RWPE1 (cell line): ENCODE results near the gene SMIM38.

Experiments
- CTCF ChIA-PET: fragments of 350-600 bp; sonication (Branson Sonifier 250); formaldehyde crosslinking; extraction: SDS; loops from one replicate; lab custom pipeline; 2021; lab: Yijun Ruan, JAX
- POLR2A ChIA-PET: fragments of 400-600 bp; formaldehyde crosslinking; extraction: SDS; loops from one replicate; lab custom pipeline; 2020; ENCODE audit warnings: antibody characterized with exemption; ENCODE audit not compliant: low non-redundant PET; lab: Yijun Ruan, JAX
- DNase-seq: peaks from one replicate; pipeline ENCODE4 v3.0.0; 2012; ENCODE audit warnings: low spot score
- H3K27ac ChIP-seq: fragments of 450-650 bp; 2 replicates; pipeline ENCODE4 v1.5.1; 2017
- TF ChIP-seq, protein P1 (sequence below): fragments of 450-650 bp; conservative IDR thresholded peaks from 2 replicates; pipeline ENCODE4 v1.5.1; 2017; ENCODE audit warnings: low read depth, mild to moderate bottlenecking

Gene SMIM38

DNA sequence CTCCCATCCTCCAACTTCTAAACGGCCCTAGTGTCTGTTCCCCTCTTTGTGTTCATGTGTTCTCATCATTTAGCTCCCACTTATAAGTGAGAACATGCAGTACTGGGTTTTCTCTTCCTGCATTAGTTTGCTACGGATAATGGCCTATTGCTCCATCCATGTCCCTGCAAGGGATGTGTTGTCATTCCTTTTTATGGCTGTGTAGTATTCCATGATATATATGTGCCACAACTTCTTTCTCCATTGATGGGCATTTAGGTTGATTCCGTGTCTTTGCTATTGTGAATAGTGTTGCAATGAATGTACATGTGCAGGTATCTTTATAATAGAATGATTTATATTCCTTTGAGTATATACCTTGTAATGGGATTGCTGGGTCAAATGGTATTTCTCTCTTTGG is 5.6 kb upstream of the SMIM38 start:
- ChIA-PET POLR2A (no interaction called here), CTCF (interaction anchor here (0.6 kb wide), 1 partner anchor 435 kb away, joined by 3 read pairs; no protein-coding TSS in a partner anchor)
- TF ChIP-seq, protein P1, sequence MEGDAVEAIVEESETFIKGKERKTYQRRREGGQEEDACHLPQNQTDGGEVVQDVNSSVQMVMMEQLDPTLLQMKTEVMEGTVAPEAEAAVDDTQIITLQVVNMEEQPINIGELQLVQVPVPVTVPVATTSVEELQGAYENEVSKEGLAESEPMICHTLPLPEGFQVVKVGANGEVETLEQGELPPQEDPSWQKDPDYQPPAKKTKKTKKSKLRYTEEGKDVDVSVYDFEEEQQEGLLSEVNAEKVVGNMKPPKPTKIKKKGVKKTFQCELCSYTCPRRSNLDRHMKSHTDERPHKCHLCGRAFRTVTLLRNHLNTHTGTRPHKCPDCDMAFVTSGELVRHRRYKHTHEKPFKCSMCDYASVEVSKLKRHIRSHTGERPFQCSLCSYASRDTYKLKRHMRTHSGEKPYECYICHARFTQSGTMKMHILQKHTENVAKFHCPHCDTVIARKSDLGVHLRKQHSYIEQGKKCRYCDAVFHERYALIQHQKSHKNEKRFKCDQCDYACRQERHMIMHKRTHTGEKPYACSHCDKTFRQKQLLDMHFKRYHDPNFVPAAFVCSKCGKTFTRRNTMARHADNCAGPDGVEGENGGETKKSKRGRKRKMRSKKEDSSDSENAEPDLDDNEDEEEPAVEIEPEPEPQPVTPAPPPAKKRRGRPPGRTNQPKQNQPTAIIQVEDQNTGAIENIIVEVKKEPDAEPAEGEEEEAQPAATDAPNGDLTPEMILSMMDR: no peak
- no peak overlapping the region for H3K27ac ChIP-seq
- DNase-seq: no peak

DNA sequence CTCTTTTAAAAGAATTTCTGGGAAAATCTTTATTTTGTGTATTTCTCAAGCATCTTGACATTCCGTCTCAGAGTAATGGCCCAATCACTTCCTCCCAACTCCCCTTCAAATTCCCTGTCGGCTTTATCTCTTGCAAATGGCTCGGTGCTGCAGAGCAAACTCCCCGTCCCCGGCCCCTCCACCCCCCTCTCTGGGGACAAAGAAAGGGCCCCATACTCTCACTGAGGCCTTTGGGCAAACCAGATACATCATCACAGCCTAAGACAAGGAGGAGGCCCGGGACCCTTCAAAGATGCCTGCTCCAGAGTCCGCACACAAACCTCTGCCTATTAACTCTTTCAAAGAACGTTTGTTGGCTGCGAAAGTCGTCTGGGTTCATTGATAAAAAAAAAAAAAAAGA is 3.9 kb upstream of the SMIM38 start:
- CTCF ChIA-PET: interaction anchor here (1.4 kb wide), 1 partner anchor 47 kb away, joined by 3 read pairs; no protein-coding TSS in a partner anchor

DNA sequence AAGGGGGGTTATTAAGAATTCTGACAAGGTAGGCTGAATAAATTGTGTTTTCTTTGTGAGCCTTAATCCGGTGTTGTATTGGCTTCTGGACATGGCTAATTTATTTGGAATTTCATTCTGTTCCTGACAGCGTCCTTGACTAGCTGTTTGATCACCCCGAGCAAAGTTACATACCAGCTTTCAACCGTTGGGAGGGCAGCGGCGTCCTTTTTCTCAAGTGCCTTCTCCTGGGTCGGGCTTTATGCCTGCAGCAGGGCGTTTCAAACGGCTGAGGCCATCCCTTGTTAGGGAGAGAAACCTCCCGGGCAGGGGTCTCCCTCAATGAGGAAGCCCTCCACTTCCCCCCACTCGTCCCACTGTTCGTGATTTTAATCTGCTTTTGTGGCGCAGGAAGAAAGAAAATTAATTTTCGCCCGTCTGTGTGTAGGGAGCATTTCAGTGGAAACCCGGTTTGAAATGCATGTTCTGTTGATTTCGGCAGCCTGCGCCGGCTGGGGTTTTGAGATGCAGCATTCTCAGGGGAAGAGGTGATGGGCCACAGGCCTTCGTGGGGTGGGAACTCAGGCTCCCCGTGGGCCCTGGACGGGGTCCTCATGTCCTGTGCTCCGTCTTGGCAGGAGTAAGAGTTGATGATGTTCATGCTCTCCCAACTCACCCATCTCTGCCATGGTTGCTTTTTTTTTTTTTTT is 2.9 kb upstream of the SMIM38 start:
- ChIA-PET CTCF (no interaction called here), POLR2A (no interaction called here)
- DNase-seq: no peak
- TF ChIP-seq, protein P1: no peak
- no peak overlapping the region for H3K27ac ChIP-seq

More for the DNA sequence above, 3.9 kb upstream of the SMIM38 start:
- no peak overlapping the region for H3K27ac ChIP-seq
- TF ChIP-seq, protein P1: no peak
- POLR2A ChIA-PET: no interaction called here
- DNase-seq: no peak

DNA sequence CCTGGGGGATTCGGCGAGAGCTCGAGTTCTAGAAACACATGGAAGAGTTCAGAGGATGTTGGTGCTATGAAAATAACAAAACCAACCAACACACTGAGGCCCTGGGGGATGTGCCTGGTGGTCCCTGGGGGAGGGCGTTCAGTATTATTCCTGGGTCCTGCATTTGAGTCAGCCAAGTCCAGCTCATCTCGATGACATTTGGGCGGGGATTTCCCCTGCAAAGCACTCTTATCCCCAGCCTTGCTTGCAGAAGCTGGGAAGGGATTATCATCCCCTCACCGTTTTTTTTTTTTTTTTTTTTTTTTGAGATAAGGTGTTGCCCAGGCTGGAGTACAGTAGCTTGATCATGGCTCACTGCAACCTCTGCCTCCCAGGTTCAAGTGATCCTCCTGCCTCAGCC is 2.1 kb upstream of the SMIM38 start:
- TF ChIP-seq, protein P1: no peak
- no peak for DNase-seq
- no peak overlapping the region for H3K27ac ChIP-seq
- ChIA-PET CTCF (no interaction called here), POLR2A (no interaction called here)

DNA sequence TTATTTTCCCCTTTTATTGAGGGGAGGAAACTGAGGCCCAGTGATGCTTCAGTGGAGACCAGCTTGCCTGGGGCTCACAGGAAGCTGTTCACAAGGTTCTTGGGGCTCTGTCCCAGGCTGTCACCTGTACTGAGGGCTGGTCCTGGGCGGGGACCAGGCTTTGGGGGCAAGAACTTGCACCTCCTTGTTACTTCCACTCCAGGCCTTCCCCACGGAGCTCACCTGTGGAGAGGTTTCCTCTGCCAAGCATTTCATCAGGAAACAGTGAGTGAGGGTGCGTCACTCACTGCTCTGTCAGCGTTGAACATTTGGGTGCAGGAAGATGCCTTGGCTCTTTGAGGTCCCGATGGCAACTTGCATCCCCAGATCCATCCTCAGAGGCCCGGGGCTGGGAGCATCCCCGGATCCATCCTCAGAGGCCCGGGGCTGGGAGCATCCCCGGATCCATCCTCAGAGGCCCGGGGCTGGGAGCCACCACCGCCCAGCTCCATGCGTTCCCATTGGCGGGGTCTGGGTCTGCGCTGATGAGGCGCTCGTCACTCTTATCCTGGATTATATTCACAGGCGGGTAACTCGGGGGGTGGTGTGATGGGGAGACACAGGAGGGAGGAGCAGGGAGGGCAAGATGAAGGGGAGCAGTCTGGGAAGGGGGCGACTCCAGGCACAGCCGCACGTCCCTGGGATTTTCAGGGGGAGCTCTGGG is 1.4 kb upstream of the SMIM38 start:
- TF ChIP-seq, protein P1: no peak
- H3K27ac ChIP-seq: no peak overlapping the region
- DNase-seq: no peak
- POLR2A ChIA-PET: no interaction called here
- CTCF ChIA-PET: no interaction called here

DNA sequence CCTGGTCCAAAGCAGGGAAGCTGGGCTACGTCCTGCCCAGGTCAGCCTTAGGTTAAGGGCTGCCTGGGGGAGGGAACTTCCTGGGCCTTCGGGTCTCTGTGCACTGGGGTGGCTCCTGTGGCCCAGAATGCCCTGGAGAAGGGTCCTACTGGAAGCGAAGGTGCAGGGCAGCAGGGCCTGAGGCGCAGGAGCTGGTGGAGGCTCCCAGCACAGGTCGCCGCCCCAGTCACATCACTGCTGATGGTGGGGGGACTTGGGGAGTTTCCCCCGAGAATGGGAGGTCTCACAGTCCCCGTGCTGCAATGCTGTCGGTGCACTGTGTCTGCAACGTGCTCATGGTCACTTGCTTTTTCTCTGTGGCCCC is 815 bp upstream of the SMIM38 start:
- ChIA-PET POLR2A (no interaction called here), CTCF (no interaction called here)
- TF ChIP-seq, protein P1: no peak
- DNase-seq: no peak
- H3K27ac ChIP-seq: no peak overlapping the region
